GM10266 (cell line): ENCODE measurements around the gene TEPSIN.

Experiments used
- DNase-seq: peaks from one replicate; pipeline ENCODE4 v3.0.0; 2012; ENCODE audit errors: extremely low spot score
- CTCF ChIP-seq: IDR thresholded peaks from 2 replicates; pipeline ENCODE4 v1.5.1; 2012; ENCODE audit warnings: mild to moderate bottlenecking, low read depth; ENCODE audit not compliant: control insufficient read depth, insufficient read depth; ENCODE audit errors: missing control alignments

Gene TEPSIN

DNA sequence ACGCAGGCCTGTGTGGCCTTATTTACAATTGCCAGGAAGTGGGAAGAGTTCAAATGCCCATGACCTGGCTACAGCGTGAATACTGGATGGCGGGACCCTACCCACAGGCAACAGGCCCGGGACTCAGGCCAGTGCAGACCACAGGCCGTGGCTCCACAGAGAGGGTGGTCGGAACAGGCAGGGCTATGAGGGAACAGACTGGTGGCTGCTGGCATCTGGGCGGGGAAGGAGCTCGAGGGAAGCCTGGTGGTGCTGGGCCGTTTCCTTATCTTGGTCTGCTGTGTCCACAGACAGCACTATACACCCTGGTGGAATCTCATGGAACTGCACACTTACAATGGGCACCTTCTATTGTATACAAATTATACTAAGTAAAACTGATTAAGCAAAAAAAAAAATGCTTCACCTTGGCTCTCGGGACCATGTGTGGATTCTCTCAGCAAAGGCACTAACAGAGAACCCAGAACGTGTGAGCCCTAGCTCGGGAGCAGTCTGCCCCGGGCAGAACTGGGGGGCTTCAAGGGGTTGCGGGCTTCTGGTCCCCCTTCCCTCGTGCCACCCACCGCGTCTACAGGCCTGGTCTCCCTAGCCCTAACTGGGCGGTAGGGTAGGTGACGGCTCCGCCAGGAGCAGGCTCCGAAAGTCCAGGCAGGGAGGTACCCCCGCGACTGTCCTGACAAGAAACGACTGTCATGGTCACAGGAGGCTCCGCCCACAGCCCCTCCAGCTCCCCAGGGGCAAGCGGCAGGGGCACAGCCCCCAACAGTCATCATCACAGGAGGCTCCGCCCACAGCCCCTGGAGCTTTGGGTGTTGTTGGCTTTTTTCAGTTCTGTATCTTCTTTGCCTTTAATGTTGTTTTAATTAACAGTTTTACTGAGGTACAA lies 37.9 kb downstream of the TEPSIN start:
- TF ChIP-seq CTCF: peak; percentile 10
- peak; percentile 70 for DNase-seq

DNA sequence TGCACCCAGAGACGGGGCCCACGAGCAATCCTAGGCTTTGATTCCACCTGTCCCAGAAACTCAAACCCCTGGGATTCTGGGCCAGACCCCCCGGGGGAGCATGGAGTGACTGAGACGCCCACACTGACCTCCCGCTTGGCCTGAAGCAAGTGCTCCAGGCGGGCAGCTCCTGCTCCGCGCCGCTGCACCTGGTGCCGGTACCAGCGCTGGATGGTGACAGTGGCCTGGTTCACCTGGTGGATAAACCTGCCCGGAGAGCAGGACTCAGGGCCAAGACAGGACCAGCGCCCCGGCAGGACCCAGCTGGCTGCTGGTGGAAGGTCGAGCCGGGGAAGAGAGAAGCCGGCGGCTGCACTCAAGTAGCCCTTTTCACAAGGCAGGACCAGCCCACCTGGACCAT lies 38.7 kb downstream of the TEPSIN start:
- DNase-seq: no peak
- TF ChIP-seq CTCF: no peak

DNA sequence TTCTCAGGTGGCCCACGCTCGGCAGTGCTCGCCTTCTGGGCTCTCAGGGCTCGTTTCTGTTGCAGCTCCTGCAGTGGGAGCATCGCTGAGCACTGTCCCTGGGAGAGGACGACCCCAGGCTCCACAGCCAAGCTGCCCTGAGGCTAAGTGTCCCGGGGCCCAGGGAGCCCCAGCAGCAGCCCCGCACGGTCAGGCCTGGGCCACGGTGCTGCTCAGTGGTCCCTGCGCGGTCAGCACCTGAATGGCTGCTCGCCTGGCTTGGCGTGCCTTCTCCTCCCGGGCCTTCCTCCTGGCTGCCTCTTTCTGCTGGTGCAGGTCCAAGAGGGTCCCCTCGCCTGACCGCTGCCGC lies 39.4 kb downstream of the TEPSIN start:
- DNase-seq: no peak
- TF ChIP-seq CTCF: no peak

- TF ChIP-seq CTCF: no peak
- no peak for DNase-seq
Observed at GRCh38 chr17:81198826-81199481, 39.9 kb downstream of the TEPSIN start.

- no peak for DNase-seq
- TF ChIP-seq CTCF: no peak
Observed at GRCh38 chr17:81197831-81198490, 40.9 kb downstream of the TEPSIN start.

GRCh38 chr17:81197409-81197795 lies 41.5 kb downstream of the TEPSIN start:
- no peak for DNase-seq
- no peak for TF ChIP-seq CTCF
